ENCODE results near the gene TAAR5. TPM values are rescaled to one million over a fixed set of nuclear protein-coding genes. Genes with fewer than 3 reads are reported as not detected.

Gene TAAR5
- total and polyA plus RNA-seq, 10 of the 15 experiments (the other 5 are each of a cell fraction or from before 2014, with no cell fraction given) = not detected

DNA sequence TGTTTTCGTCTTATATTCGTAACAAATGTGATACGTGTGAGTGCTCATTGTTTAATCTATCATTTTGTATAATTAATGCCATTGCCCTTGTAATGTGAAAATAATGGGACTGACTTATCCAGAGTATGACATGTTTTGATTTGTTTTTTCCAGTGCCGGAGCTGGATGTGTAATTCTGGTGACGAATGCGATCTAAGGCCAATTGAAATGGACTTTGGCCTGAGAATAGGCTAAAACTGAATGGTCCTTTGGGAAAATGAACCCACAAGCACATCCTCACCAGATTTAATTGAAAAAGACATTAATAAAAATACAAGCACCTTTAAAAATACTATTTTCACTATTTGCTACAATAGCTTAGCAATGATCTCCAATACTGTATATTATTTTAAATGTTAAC is 6.7 kb upstream of the TAAR5 start (continued):
- TF ChIP-seq, protein P1, sequence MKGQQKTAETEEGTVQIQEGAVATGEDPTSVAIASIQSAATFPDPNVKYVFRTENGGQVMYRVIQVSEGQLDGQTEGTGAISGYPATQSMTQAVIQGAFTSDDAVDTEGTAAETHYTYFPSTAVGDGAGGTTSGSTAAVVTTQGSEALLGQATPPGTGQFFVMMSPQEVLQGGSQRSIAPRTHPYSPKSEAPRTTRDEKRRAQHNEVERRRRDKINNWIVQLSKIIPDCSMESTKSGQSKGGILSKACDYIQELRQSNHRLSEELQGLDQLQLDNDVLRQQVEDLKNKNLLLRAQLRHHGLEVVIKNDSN (IDR thresholded peaks at IDR 0.05; ENCODE audit: borderline replicate concordance, extremely low read length, insufficient read depth, low read depth, low read length) = no peak
- TF ChIP-seq NFIC (IDR thresholded peaks at IDR 0.05; ENCODE audit: low read depth, low read length) (no peak), NBN (IDR thresholded peaks at IDR 0.05) (no peak)
- TF ChIP-seq, protein P2, sequence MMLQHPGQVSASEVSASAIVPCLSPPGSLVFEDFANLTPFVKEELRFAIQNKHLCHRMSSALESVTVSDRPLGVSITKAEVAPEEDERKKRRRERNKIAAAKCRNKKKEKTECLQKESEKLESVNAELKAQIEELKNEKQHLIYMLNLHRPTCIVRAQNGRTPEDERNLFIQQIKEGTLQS (IDR thresholded peaks at IDR 0.05; ENCODE audit: borderline replicate concordance, extremely low read depth, low read depth, low read length) = no peak

DNA sequence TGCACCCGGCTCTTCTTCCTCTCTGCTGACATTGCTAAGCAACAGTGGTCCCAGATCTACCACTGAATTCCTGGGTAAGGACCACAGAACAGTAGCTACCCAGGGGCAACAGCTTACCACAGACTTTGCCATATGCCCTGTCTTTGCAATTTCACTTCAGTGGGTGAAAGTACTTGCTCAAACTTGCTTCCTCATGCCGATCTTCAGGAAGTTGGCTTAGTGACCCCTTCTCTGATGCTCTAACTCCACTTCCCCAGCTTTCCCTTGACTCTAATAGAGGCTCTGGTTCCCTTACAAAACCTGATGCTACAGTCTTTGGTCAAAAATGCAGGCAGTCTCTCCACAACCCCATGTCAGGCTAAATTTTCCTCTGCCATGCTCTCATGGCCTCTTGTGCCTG is 3.3 kb upstream of the TAAR5 start:
- Histone ChIP-seq H3K36me3 (ENCODE audit: control insufficient read depth in 2 of 2, insufficient read depth in 2 of 2, low read length in 1 of 2) (no peaks in the 10 kb centered on the region), H3K4me3 (no peak overlapping the region), H3K4me2 (ENCODE audit: control insufficient read depth, insufficient read depth) (no peak overlapping the region), H3K4me1 (ENCODE audit: control insufficient read depth, insufficient read depth, low read length) (no peaks in the 10 kb centered on the region), H3K27me3 (replicated peaks in 1 of 2; ENCODE audit: control insufficient read depth in 2 of 2, insufficient read depth in 2 of 2, low read length in 1 of 2) (no peaks in the 10 kb centered on the region), H3K9ac (ENCODE audit: control insufficient read depth, insufficient read depth, low read length) (no peak overlapping the region), H3K9me3 (replicated peaks; ENCODE audit: control insufficient read depth, insufficient read depth, low read length) (no peaks in the 10 kb centered on the region), H4K20me1 (ENCODE audit: control insufficient read depth, insufficient read depth) (no peaks in the 10 kb centered on the region), H3K79me2 (ENCODE audit: control insufficient read depth, insufficient read depth, low read length) (no peaks in the 10 kb centered on the region), H3K27ac (ENCODE audit: control insufficient read depth, insufficient read depth) (no peak overlapping the region), H2AFZ (ENCODE audit: control insufficient read depth, low read depth, low read length) (no peak overlapping the region)
- ChIA-PET SMC1A (ENCODE audit: uncharacterized antibody, unreplicated experiment) (no interaction called here), RAD21 (ENCODE audit: unreplicated experiment) (no interaction called here), CTCF (no interaction called here), POLR2A (no interaction called here)
- 8% methylated on average over 2 of the region's 2 CpGs for WGBS (ENCODE audit: insufficient coverage, insufficient replicate concordance, low lambda C conversion rate, missing lambda C conversion rate)
- in situ Hi-C loops (cut with MboI) = no loop called here
- no peak for DNase-seq (ENCODE audit: low read depth, low spot score)
- no peak for ATAC-seq
- FAIRE-seq = no peak
- BruUV-seq (replicated peaks) = no TSS peak
- TF ChIP-seq ATF7 (IDR thresholded peaks at IDR 0.05; ENCODE audit: low read depth) = no peak
- TF ChIP-seq CHD1 (IDR thresholded peaks at IDR 0.05; ENCODE audit: low read depth, low read length) = no peak
- TF ChIP-seq MYC (IDR thresholded peaks at IDR 0.05; ENCODE audit: insufficient read depth, insufficient read length, insufficient replicate concordance, low read length, severe bottlenecking) = no peak
- no peak for TF ChIP-seq RCOR1 (conservative IDR thresholded peaks at IDR 0.05; ENCODE audit: low read depth, low read length)
- TF ChIP-seq POLR2A (IDR thresholded peaks at IDR 0.05; ENCODE audit: low read depth, low read length) = no peak
- TF ChIP-seq CBX3 (IDR thresholded peaks at IDR 0.05; ENCODE audit: borderline replicate concordance, low read depth) = no peak
- TF ChIP-seq, protein P3, sequence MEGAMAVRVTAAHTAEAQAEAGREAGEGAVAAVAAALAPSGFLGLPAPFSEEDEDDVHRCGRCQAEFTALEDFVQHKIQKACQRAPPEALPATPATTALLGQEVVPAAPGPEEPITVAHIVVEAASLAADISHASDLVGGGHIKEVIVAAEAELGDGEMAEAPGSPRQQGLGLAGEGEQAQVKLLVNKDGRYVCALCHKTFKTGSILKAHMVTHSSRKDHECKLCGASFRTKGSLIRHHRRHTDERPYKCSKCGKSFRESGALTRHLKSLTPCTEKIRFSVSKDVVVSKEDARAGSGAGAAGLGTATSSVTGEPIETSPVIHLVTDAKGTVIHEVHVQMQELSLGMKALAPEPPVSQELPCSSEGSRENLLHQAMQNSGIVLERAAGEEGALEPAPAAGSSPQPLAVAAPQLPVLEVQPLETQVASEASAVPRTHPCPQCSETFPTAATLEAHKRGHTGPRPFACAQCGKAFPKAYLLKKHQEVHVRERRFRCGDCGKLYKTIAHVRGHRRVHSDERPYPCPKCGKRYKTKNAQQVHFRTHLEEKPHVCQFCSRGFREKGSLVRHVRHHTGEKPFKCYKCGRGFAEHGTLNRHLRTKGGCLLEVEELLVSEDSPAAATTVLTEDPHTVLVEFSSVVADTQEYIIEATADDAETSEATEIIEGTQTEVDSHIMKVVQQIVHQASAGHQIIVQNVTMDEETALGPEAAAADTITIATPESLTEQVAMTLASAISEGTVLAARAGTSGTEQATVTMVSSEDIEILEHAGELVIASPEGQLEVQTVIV (IDR thresholded peaks at IDR 0.05; ENCODE audit: borderline replicate concordance, partially characterized antibody) = no peak
- TF ChIP-seq NFYB (IDR thresholded peaks at IDR 0.05; ENCODE audit: insufficient read depth, low read depth, low read length) = no peak
- TF ChIP-seq, protein P4, sequence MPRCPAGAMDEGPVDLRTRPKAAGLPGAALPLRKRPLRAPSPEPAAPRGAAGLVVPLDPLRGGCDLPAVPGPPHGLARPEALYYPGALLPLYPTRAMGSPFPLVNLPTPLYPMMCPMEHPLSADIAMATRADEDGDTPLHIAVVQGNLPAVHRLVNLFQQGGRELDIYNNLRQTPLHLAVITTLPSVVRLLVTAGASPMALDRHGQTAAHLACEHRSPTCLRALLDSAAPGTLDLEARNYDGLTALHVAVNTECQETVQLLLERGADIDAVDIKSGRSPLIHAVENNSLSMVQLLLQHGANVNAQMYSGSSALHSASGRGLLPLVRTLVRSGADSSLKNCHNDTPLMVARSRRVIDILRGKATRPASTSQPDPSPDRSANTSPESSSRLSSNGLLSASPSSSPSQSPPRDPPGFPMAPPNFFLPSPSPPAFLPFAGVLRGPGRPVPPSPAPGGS (IDR thresholded peaks at IDR 0.05; ENCODE audit: borderline replicate concordance, insufficient read depth, low read depth, low read length, poor library complexity, severe bottlenecking) = no peak
- no peak for TF ChIP-seq MYB (IDR thresholded peaks at IDR 0.05; ENCODE audit: borderline replicate concordance, low read depth, low read length)
- TF ChIP-seq CBFB (IDR thresholded peaks at IDR 0.05; ENCODE audit: low read depth) = no peak
- no peak for TF ChIP-seq NFIC (IDR thresholded peaks at IDR 0.05; ENCODE audit: low read depth, low read length)
- TF ChIP-seq FOXK2 (IDR thresholded peaks at IDR 0.05) = no peak
- no peak for TF ChIP-seq NRF1 (conservative IDR thresholded peaks at IDR 0.05; ENCODE audit: low read depth, low read length)
- no peak for TF ChIP-seq BMI1 (IDR thresholded peaks at IDR 0.05; ENCODE audit: borderline replicate concordance)
- intact Hi-C loops (cut with micrococcal nuclease; ENCODE audit: unreplicated experiment) = no loop called here

Measured in GM12878 (cell line).